ENCODE measurements around the gene NSDHL. TPM values are rescaled to one million over a fixed set of nuclear protein-coding genes. Genes with fewer than 3 reads are reported as not detected.

Gene NSDHL
- total and polyA plus RNA-seq, 2 experiments from 2014 or later = 32.4 to 34.3 TPM

- ATAC-seq = no peak
- TF ChIP-seq ZNF114 (CRISPR knock-in tag; IDR thresholded peaks at IDR 0.05) = no peak
- no peak for TF ChIP-seq ZNF462 (CRISPR knock-in tag; IDR thresholded peaks at IDR 0.05)
- no peak for TF ChIP-seq STAT1 (IDR thresholded peaks at IDR 0.05; ENCODE audit: unreplicated experiment)
- no peak for TF ChIP-seq NANOG (IDR thresholded peaks at IDR 0.05; ENCODE audit: borderline replicate concordance)
- TF ChIP-seq ETS1 (IDR thresholded peaks at IDR 0.05) = no peak
- no peak for TF ChIP-seq EZH2 (IDR thresholded peaks at IDR 0.05; ENCODE audit: low read depth, unreplicated experiment)
- no peak for TF ChIP-seq POLR2AphosphoS5 (IDR thresholded peaks at IDR 0.05; ENCODE audit: low read depth)
- TF ChIP-seq CTCF (conservative IDR thresholded peaks at IDR 0.05; ENCODE audit: low read depth in 2 of 2) = no peak
- no peak for TF ChIP-seq ZNF331 (CRISPR knock-in tag; IDR thresholded peaks at IDR 0.05; ENCODE audit: low read depth)
- no peak for TF ChIP-seq JUNB (IDR thresholded peaks at IDR 0.05; ENCODE audit: unreplicated experiment)
- TF ChIP-seq EZH2phosphoT487 (IDR thresholded peaks at IDR 0.05; ENCODE audit: unreplicated experiment) = no peak
- no peak for TF ChIP-seq CREB1 (CRISPR knock-in tag; IDR thresholded peaks at IDR 0.05; ENCODE audit: low read depth)
- H3K36me3 Mint-ChIP-seq (ENCODE audit: low read depth) = peaks cover 47% of the 10 kb centered on the region
Observed at GRCh38 chrX:152850465-152850864, 19.6 kb downstream of the NSDHL start.

More at GRCh38 chrX:152850465-152850864, 19.6 kb downstream of the NSDHL start:
- Mint-ChIP-seq H3K27ac (no peak overlapping the region), H3K4me3 (no peak overlapping the region), H3K9me3 (no peaks in the 10 kb centered on the region), H3K4me1 (no peaks in the 10 kb centered on the region), H3K27me3 (ENCODE audit: insufficient read depth, low read depth, poor library complexity) (peaks cover 1% of the 10 kb centered on the region)
- no peaks in the 10 kb centered on the region for H3K9me2 ChIP-seq (ENCODE audit: insufficient read depth)
- no peak overlapping the region for H3K4me2 ChIP-seq
- H3F3A ChIP-seq (replicated peaks; ENCODE audit: low read depth) = no peaks in the 10 kb centered on the region
- H3K27me3 ChIP-seq (ENCODE audit: insufficient read depth) = no peaks in the 10 kb centered on the region
- H3K4me3 ChIP-seq = no peak overlapping the region
- no peak overlapping the region for H2AFZ ChIP-seq
- no peak for DNase-seq (ENCODE audit: low spot score)
- no peak overlapping the region for H3K27ac ChIP-seq (ENCODE audit: low read depth)
- peaks cover 1% of the 10 kb centered on the region; the same call in 1 of the 2 replicates for H3K79me2 ChIP-seq (replicated peaks; ENCODE audit: insufficient read depth)
- H3K4me1 ChIP-seq (ENCODE audit: insufficient read depth) = no peaks in the 10 kb centered on the region
- no peaks in the 10 kb centered on the region for H4K20me1 ChIP-seq (replicated peaks; ENCODE audit: insufficient read depth)
- no peaks in the 10 kb centered on the region; the same call in 1 of the 2 replicates for H3K36me3 ChIP-seq (ENCODE audit: insufficient read depth)
